ENCODE data around the gene SKP1. TPM values are rescaled to one million over a fixed set of nuclear protein-coding genes. Genes with fewer than 3 reads are reported as not detected.

The SKP1 gene
- total and polyA plus RNA-seq, 9 of the 15 experiments (the other 6 are each of a cell fraction or from before 2014, with no cell fraction given): 301 to 2,109 (median 639) TPM

- peak; percentile 51 for FAIRE-seq
- Histone ChIP-seq H3K9me1 (ENCODE audit: control insufficient read depth, insufficient read depth, low read length) (no peaks in the 10 kb centered on the region), H3K36me3 (ENCODE audit: control insufficient read depth, insufficient read depth, low read length) (no peaks in the 10 kb centered on the region), H3K9ac (ENCODE audit: insufficient read depth in 1 of 2, low read depth in 2 of 2, low read length in 2 of 2) (peak overlapping the region in 1 of 2 experiments; percentile 38; a peak in 1 of 4 replicates), H4K20me1 (replicated peaks; ENCODE audit: control insufficient read depth, insufficient read depth, low read length) (0 out of 2 replicates have a peak, but pooled peaks cover 3% of the 10 kb centered on the region), H3K27me3 (ENCODE audit: control insufficient read depth in 2 of 2, insufficient read depth in 2 of 2, low read length in 2 of 2) (peaks cover 2 to 5% of the 10 kb centered on the region in 2 experiments; a peak in 3 of 5 replicates), H3K4me3 (no peak overlapping the region), H2AFZ (ENCODE audit: low read depth, low read length) (no peak overlapping the region), H3K27ac (ENCODE audit: extremely low read depth, low read depth, low read length) (no peak overlapping the region), H3K9me3 (replicated peaks; ENCODE audit: control insufficient read depth, insufficient read depth, low read depth, low read length) (no peaks in the 10 kb centered on the region), H3K79me2 (ENCODE audit: control insufficient read depth, insufficient read depth, low read length) (no peaks in the 10 kb centered on the region), H3K4me2 (ENCODE audit: insufficient read depth, low read length) (no peak overlapping the region), H3K4me1 (replicated peaks in 1 of 2; ENCODE audit: control insufficient read depth in 2 of 2, insufficient read depth in 2 of 2, low read length in 2 of 2) (peaks cover 0 to 12% of the 10 kb centered on the region in 2 experiments; a peak in 2 of 5 replicates)
- intact Hi-C loops (cut with micrococcal nuclease): no loop called here
- CTCF ChIA-PET (ENCODE audit: low intra/inter-chr PET ratio): interaction anchor here (1.2 kb wide), 1 partner anchor 59 kb away, joined by 3 read pairs; no protein-coding TSS in a partner anchor
- POLR2A ChIA-PET: interaction anchor here (0.9 to 1.7 kb wide), 2 partner anchors 33 to 44 kb away, joined by 3 to 4 read pairs; no protein-coding TSS in a partner anchor
- ATAC-seq: peak; percentile 71
- in situ Hi-C loops (cut with MboI): no loop called here
- BruUV-seq (replicated peaks): no TSS peak
- WGBS (ENCODE audit: insufficient coverage, low coverage, missing lambda C conversion rate): 13% methylated on average over 11 of the region's 11 CpGs
- peak in 2 of 4 experiments; percentile 47 to 49 for DNase-seq (ENCODE audit: extremely low read depth in 1 of 4, low spot score in 3 of 4)
- TF ChIP-seq ZNF398 (CRISPR knock-in tag; IDR thresholded peaks at IDR 0.05): no peak
- no peak for TF ChIP-seq ILF3 (IDR thresholded peaks at IDR 0.05; ENCODE audit: borderline replicate concordance)
- no peak for TF ChIP-seq HNRNPL (IDR thresholded peaks at IDR 0.05; ENCODE audit: low read depth, low read length)
- TF ChIP-seq PHF21A (IDR thresholded peaks at IDR 0.05; ENCODE audit: borderline replicate concordance, low read depth): no peak
- peak; percentile 80 for TF ChIP-seq MAX (CRISPR knock-in tag; IDR thresholded peaks at IDR 0.05)
- no peak for TF ChIP-seq ELF2 (CRISPR knock-in tag; IDR thresholded peaks at IDR 0.05)
- TF ChIP-seq NRF1 (conservative IDR thresholded peaks at IDR 0.05 in 1 of 2, IDR thresholded peaks at IDR 0.05 in 1 of 2): peak; percentile 48 to 49; a peak in 2 of 4 replicates
- TF ChIP-seq MAFK (IDR thresholded peaks at IDR 0.05; ENCODE audit: low read length): no peak
- TF ChIP-seq TCF3 (CRISPR knock-in tag; IDR thresholded peaks at IDR 0.05): peak; percentile 18; the same call in 1 of the 2 replicates
- peak; percentile 91 for TF ChIP-seq SPI1 (IDR thresholded peaks at IDR 0.05; ENCODE audit: borderline replicate concordance, low read depth, low read length)
- peak in 1 of 2 experiments; percentile 29; a peak in 1 of 4 replicates for TF ChIP-seq RCOR1 (IDR thresholded peaks at IDR 0.05; ENCODE audit: borderline replicate concordance in 1 of 2, low read depth in 2 of 2, low read length in 2 of 2)
- TF ChIP-seq ARID1B (IDR thresholded peaks at IDR 0.05): peak; percentile 21; the same call in 1 of the 2 replicates
- no peak for TF ChIP-seq DNMT1 (IDR thresholded peaks at IDR 0.05)
- 0 out of 2 replicates have a peak, but pooled peaks have one; percentile 19 for TF ChIP-seq MYC (IDR thresholded peaks at IDR 0.05; ENCODE audit: low read depth, low read length)
- no peak for TF ChIP-seq MYC (CRISPR knock-in tag; IDR thresholded peaks at IDR 0.05; ENCODE audit: borderline replicate concordance, low read depth)
- TF ChIP-seq DPF2 (IDR thresholded peaks at IDR 0.05): no peak
- TF ChIP-seq CREM (IDR thresholded peaks at IDR 0.05; ENCODE audit: low read depth): 0 out of 2 replicates have a peak, but pooled peaks have one; percentile 10
- TF ChIP-seq RBM17 (IDR thresholded peaks at IDR 0.05; ENCODE audit: borderline replicate concordance, low read depth, low read length): no peak
- peak; percentile 62; the same call in 1 of the 2 replicates for TF ChIP-seq CEBPB (tag; IDR thresholded peaks at IDR 0.05)
- TF ChIP-seq ATF6 (CRISPR knock-in tag; IDR thresholded peaks at IDR 0.05): no peak
Observed at GRCh38 chr5:134099288-134099872, 77.4 kb downstream of the SKP1 start.

Data from K562 (cell line).